Mesothelial cell of epicardium (in vitro differentiated cells): ENCODE data around the gene KIAA1671. TPM values are rescaled to one million over a fixed set of nuclear protein-coding genes. Genes with fewer than 3 reads are reported as not detected.

Source experiments
- DNase-seq, 2 experiments: peaks; one replicate each; pipeline ENCODE4 v3.0.0; 2021; ENCODE audit warnings: low spot score in 2 of 2; ENCODE audit not compliant: unreplicated experiment in 2 of 2
- H3K27ac Mint-ChIP-seq: 2 replicates; pipeline ENCODE4 v1.8.0; 2021; ENCODE audit warnings: mixed read lengths
- H3K27me3 Mint-ChIP-seq: 2 replicates; pipeline ENCODE4 v1.8.0; 2021; ENCODE audit warnings: low read depth, mixed read lengths
- H3K36me3 Mint-ChIP-seq: 2 replicates; pipeline ENCODE4 v1.8.0; 2021; ENCODE audit warnings: mixed read lengths
- H3K4me1 Mint-ChIP-seq: 2 replicates; pipeline ENCODE4 v1.8.0; 2021; ENCODE audit warnings: mixed read lengths
- H3K4me3 Mint-ChIP-seq: 2 replicates; pipeline ENCODE4 v1.8.0; 2021; ENCODE audit warnings: mild to moderate bottlenecking, moderate library complexity, mixed read lengths
- H3K9me3 Mint-ChIP-seq: 2 replicates; pipeline ENCODE4 v1.8.0; 2021; ENCODE audit warnings: mixed read lengths
- total RNA-seq: library from RNA; stranded (reverse); gene quantifications from 3 replicates; pipeline ENCODE4 v1.2.1, GENCODE V29; 2021
- TF ChIP-seq, protein P1 (sequence below): fragments of 200-600 bp; sonication (generic); IDR thresholded peaks from one replicate; pipeline ENCODE4 v1.5.0; 2021; ENCODE audit warnings: antibody characterized with exemption; ENCODE audit not compliant: unreplicated experiment

KIAA1671 gene
- total RNA-seq, 1 donor from 2014 or later: 21.8 TPM

- Mint-ChIP-seq H3K36me3 (peaks cover 3% of the 10 kb centered on the region), H3K9me3 (no peaks in the 10 kb centered on the region), H3K4me1 (peaks cover 20% of the 10 kb centered on the region), H3K27me3 (no peaks in the 10 kb centered on the region), H3K27ac (no peak overlapping the region), H3K4me3 (no peak overlapping the region)
- TF ChIP-seq, protein P1, sequence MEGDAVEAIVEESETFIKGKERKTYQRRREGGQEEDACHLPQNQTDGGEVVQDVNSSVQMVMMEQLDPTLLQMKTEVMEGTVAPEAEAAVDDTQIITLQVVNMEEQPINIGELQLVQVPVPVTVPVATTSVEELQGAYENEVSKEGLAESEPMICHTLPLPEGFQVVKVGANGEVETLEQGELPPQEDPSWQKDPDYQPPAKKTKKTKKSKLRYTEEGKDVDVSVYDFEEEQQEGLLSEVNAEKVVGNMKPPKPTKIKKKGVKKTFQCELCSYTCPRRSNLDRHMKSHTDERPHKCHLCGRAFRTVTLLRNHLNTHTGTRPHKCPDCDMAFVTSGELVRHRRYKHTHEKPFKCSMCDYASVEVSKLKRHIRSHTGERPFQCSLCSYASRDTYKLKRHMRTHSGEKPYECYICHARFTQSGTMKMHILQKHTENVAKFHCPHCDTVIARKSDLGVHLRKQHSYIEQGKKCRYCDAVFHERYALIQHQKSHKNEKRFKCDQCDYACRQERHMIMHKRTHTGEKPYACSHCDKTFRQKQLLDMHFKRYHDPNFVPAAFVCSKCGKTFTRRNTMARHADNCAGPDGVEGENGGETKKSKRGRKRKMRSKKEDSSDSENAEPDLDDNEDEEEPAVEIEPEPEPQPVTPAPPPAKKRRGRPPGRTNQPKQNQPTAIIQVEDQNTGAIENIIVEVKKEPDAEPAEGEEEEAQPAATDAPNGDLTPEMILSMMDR: no peak
- no peak for DNase-seq
Measured at GRCh38 chr22:25030636-25031035, 78.1 kb downstream of the KIAA1671 start.

GRCh38 chr22:25032066-25032465 lies 79.5 kb downstream of the KIAA1671 start:
- Mint-ChIP-seq H3K36me3 (peaks cover 3% of the 10 kb centered on the region), H3K27ac (no peak overlapping the region), H3K9me3 (no peaks in the 10 kb centered on the region), H3K4me1 (peaks cover 8% of the 10 kb centered on the region), H3K4me3 (no peak overlapping the region), H3K27me3 (no peaks in the 10 kb centered on the region)
- TF ChIP-seq, protein P1: no peak
- DNase-seq: no peak

GRCh38 chr22:25035715-25036114 lies 83.2 kb downstream of the KIAA1671 start:
- TF ChIP-seq, protein P1: no peak
- Mint-ChIP-seq H3K27me3 (no peaks in the 10 kb centered on the region), H3K36me3 (peaks cover 15% of the 10 kb centered on the region), H3K27ac (no peak overlapping the region), H3K9me3 (peaks cover 5% of the 10 kb centered on the region), H3K4me1 (no peaks in the 10 kb centered on the region), H3K4me3 (no peak overlapping the region)
- no peak for DNase-seq

DNA sequence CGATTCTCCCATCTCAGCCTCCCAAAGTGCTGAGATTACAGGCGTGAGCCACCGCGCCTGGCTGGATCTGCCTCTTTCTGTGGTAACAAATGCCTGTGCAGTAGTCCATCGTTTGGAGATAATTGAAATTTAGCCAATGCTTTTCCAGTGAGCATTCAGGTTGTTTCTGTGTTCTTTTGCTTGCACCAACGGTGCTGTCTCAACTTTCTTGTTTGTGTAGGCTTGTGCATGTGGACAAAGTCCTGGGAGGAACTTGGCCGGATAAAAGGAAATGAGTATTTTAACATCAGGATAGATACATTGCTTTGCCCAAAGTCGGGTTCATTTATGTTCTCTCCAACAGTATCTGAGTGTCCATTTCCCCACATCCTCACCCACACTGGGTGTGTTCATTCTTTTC lies 85.7 kb downstream of the KIAA1671 start:
- H3K36me3 Mint-ChIP-seq: peaks cover 15% of the 10 kb centered on the region
- no peaks in the 10 kb centered on the region for H3K4me1 Mint-ChIP-seq
- TF ChIP-seq, protein P1: no peak
- no peak for DNase-seq
- peaks cover 5% of the 10 kb centered on the region for H3K9me3 Mint-ChIP-seq
- no peaks in the 10 kb centered on the region for H3K27me3 Mint-ChIP-seq
- no peak overlapping the region for H3K4me3 Mint-ChIP-seq
- H3K27ac Mint-ChIP-seq: no peak overlapping the region

- Mint-ChIP-seq H3K27me3 (no peaks in the 10 kb centered on the region), H3K9me3 (peaks cover 5% of the 10 kb centered on the region), H3K4me3 (no peak overlapping the region), H3K4me1 (no peaks in the 10 kb centered on the region), H3K27ac (no peak overlapping the region), H3K36me3 (peaks cover 15% of the 10 kb centered on the region)
- TF ChIP-seq, protein P1: no peak
- DNase-seq: no peak
Measured at GRCh38 chr22:25038771-25039170, 86.3 kb downstream of the KIAA1671 start.

DNA sequence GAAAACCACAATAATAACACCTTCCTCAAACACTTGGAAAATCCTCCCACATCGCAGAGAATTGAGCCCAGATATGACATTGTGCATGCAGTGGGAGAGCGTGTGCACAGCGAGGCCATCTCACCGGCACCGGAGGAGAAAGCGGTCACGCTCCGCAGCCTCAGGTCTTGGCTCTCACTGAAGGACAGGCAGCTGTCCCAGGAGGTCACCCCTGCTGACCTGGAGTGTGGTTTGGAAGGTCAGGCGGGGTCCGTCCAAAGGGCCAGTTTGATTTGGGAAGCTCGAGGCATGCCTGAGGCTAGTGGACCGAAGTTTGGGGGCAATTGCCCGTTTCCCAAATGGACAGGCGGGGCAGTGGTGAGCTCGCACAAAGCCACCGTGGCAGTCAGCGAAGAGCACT lies 86.7 kb downstream of the KIAA1671 start:
- peaks cover 14% of the 10 kb centered on the region for H3K36me3 Mint-ChIP-seq
- TF ChIP-seq, protein P1: no peak

More for the DNA sequence above, 86.7 kb downstream of the KIAA1671 start:
- Mint-ChIP-seq H3K4me1 (no peaks in the 10 kb centered on the region), H3K4me3 (no peak overlapping the region), H3K27ac (no peak overlapping the region), H3K27me3 (no peaks in the 10 kb centered on the region), H3K9me3 (peaks cover 5% of the 10 kb centered on the region)
- no peak for DNase-seq
